NK-92 (cell line): Measurements from ENCODE around the gene TRAK2.
"Not testable (repeated sequence)": the region's sequence is repeated elsewhere in the genome, so short reads cannot be mapped to it uniquely, and the experiment has no call there.

Experiments used
- DNase-seq: peaks from one replicate; lab custom pipeline; 2025; ENCODE audit not compliant: unreplicated experiment; lab: John Stamatoyannopoulos, UW

TRAK2 gene

GRCh38 chr2:201414099-201415023 lies 36.9 kb downstream of the TRAK2 start:
- no peak for DNase-seq

DNA sequence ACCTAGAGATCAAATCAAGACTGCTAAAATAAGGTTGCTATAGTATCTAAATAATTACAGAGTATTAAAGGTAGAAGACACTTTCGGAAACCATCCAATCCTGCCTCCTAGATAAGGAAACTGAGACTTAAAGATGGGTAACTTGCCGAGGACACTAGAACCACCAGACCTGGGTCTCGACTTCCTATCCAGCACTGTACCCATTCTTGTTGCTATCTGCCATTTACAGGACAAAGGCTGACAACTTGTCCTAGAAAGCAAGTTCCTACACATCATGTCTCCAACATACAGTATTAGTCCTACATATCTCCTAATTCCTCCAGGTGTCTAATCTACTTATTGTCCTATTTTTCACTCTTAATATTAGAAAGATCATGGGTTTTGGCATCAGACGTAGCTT lies 37.7 kb downstream of the TRAK2 start:
- no peak for DNase-seq

GRCh38 chr2:201413143-201413542 lies 38.1 kb downstream of the TRAK2 start:
- no peak for DNase-seq

DNA sequence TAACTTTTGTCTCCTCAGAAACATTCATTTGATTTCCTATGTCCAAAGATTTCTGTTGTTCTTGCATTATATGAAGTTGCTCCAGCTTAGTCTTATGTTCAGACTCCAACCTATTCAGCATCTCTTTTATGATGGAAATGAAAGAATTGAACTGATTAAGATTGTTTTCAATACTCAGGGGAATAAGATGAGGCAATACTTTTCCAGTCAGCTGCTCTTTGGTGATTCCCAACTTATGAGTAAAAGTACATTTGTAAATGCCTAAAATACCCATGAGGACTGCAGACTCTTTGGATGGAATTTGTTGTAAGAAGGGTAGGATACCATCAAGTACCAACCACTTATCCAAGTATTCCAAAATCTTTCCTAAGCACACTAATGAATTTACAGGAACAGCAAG lies 39.8 kb downstream of the TRAK2 start:
- no peak for DNase-seq

GRCh38 chr2:201408931-201409330 lies 42.3 kb downstream of the TRAK2 start:
- DNase-seq: no peak

DNA sequence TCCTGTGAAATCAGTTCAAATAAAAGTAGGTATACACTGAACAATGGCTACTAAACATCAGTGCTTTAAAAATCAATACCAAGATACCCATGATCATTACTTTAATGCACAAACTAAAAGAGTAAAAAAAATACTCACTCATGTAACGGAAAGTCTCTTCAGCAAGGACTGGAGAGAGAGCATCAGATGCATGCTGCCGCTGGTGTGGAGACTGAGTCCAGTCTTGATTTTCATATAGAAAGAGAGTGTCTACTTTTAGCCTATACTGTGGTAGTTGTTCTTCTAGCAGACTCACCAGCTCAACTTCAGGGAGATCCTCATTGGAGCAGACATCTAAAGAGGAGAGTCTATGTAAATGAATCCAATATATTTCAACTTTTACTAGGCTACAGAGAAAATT lies 44.0 kb downstream of the TRAK2 start:
- DNase-seq: no peak

- DNase-seq: no peak
Measured at GRCh38 chr2:201406077-201406662, 45.1 kb downstream of the TRAK2 start.

- no peak for DNase-seq
Measured at GRCh38 chr2:201404699-201405280, 46.5 kb downstream of the TRAK2 start.

- no peak for DNase-seq
Measured at GRCh38 chr2:201403880-201404279, 47.4 kb downstream of the TRAK2 start.

DNA sequence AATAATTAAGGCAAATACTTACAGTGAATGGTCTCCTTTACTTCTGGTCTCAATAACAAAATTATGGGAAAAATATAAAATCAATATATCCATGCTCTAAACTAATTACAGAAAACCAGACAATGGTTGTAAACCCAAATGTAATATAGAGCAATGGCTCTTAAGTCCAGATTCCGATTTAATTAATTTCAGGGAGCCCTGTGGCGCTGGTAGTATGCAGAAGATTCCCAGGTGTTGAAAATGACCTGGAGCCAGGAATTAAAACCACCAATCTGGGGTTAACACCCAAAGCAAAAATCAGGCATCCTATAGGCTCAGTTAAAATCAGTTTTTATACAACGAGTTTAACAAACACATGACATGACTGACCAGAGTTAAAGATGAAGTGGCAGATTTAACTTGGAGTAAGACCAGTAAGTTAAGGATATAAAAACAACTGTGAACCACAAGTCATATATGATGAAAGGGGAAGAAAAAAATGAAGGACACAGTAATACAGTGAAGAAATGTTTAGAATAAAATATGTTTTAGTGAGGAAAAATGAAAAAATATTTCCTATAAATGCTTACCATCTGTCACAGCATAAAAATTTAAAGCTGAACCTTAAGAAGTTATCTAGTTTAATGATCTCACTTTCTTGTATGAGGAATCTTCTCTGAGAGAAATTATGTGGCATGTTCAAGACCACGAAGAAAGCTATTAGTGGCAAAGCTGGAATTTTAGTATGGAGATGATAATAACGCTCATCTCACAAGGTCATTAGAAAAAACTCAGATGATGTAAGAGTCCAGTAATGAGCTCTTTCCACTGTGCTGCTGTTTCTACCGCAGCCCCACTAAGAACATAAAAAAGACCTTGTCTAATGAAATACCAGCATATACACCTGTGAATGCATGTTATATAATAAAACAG lies 48.4 kb downstream of the TRAK2 start:
- DNase-seq: no peak

- no peak for DNase-seq
Measured at GRCh38 chr2:201401815-201402214, 49.4 kb downstream of the TRAK2 start.

GRCh38 chr2:201396595-201396994 lies 54.7 kb downstream of the TRAK2 start:
- DNase-seq: no peak

DNA sequence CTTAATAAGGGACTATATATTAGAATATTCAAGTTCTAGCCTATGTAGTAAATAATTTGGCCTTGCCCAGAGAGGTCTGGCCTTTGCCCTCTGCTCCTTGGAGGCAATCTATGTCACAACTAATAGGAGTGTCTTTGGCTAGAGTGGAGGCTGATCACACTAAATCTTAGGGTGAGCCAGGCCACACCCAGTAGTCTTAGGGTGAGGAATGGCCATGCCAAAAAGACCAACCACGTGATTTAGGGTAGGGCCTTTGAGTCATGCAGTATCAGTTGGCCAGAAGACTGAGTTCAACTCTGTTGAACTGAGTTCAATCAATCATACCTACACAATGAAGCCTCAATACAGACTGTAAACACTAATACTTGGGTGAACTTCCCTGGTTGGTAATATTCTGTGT lies 68.1 kb downstream of the TRAK2 start:
- no peak for DNase-seq

DNA sequence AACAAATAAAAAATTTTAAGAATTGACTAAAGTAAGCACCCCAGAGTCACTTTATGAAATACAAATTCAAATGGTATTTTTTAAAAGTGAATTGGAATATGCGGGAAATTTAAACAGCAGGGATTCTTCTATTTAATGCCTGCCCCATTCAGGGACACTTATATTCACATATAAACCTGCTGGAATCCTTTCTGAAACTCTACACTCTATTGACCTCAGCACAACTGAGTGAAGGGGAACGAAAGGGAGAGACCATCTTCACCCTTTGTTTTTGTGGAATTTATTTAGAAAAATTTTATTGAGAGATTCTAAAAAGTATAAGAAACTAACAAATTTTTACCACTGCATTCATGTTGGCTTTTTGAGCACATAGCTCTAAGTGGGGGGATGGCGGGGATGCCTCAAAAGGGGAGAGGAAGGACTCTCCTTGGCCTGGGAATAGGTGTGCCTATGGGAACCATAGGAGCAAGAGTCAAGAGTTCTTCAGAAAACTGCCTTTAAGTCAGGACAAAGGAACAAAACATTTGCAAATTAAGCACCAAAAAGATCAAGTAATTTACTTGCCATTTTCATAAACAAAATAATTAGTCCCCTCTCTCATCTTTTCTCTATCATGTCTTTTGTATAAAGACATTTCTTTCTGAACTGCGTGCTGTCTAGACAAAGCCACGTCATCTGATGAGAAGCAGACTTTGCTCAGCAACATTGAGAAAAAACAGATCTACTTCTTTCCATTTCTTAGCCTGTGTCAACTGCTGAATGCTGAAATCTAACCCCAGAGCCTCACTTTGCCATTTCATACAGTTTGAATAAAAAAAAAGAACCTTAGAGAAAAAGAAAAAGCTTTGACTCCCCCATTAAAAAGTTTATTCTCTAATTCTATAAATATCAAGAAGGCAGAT lies 72.5 kb downstream of the TRAK2 start:
- no peak for DNase-seq

DNA sequence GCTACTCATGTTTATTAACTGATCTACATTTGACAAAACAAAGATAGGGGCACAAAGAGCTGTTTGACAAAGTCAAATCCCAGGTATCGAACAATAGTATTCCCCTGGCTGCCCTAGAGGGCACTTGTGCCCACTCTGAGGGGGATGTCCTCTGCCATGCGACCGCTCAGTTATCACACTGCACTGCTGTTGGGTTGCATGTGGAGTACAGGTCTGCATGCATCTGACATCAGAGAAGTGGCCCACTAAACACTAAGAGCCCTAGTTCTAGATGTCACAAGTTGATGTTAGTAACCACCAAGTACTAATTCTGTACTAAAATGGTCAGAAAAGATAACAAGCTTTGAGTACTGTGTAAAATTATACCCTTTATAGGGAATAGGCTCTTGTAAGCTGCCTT lies 74.0 kb downstream of the TRAK2 start:
- no peak for DNase-seq

DNA sequence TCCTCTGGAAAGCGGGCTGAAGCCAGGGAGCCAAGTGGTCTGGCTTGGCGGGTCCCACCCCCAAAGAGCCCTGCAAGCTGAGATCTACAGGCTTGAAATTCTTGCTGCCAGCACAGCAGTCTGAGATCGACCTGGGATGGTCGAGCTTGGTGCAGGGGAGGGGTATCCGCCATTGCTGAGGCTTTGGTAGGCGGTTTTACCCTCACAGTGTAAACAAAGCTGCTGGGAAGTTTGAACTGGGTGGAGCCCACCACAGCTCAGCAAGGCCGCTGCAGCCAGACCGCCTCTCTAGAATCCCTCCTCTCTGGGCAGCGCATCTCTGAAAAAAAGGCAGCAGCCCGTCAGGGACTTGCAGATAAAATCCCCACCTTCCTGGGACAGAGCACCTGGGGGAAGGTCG lies 81.5 kb downstream of the TRAK2 start:
- no peak for DNase-seq

GRCh38 chr2:201369318-201369717 lies 81.9 kb downstream of the TRAK2 start:
- not testable (repeated sequence) for DNase-seq

- DNase-seq: no peak
Measured at GRCh38 chr2:201366146-201366545, 85.1 kb downstream of the TRAK2 start.

- no peak for DNase-seq
Measured at GRCh38 chr2:201363857-201364560, 87.2 kb downstream of the TRAK2 start.

GRCh38 chr2:201362396-201362795 lies 88.9 kb downstream of the TRAK2 start:
- no peak for DNase-seq
